ENCODE data around the gene SYTL4. TPM values are rescaled to one million over a fixed set of nuclear protein-coding genes. Genes with fewer than 3 reads are reported as not detected.
"Not testable (repeated sequence)": the region's sequence is repeated elsewhere in the genome, so short reads cannot be mapped to it uniquely, and the experiment has no call there.

Gene SYTL4
- not detected for total RNA-seq
- not detected for polyA plus RNA-seq

- no peak within 1 kb of the TSS for H3K27ac ChIP-seq (ENCODE audit: low read depth, low read length)
- H3K4me1 ChIP-seq (ENCODE audit: insufficient read depth, low read length), result no peaks in the 10 kb centered on the region
- Mint-ChIP-seq H3K4me3 (peak within 1 kb of the TSS in 2 of 7 donors; percentile 21 to 51), H3K27me3 (peaks cover 34 to 45% of the 10 kb centered on the region in 2 donors), H3K36me3 (no peaks in the 10 kb centered on the region), H3K27ac (no peak within 1 kb of the TSS), H3K4me1 (peaks cover 0 to 3% (median 0%) of the 10 kb centered on the region in 3 donors), H3K9me3 (peaks cover 0 to 2% (median 0%) of the 10 kb centered on the region in 5 donors)
- CTCF ChIA-PET, result no interaction called here
- POLR2A ChIA-PET, result no interaction called here
- H3K36me3 ChIP-seq (ENCODE audit: insufficient read depth, low read length), result no peaks in the 10 kb centered on the region
- H3K4me3 ChIP-seq (ENCODE audit: low read length), result no peak within 1 kb of the TSS
- H3K27me3 ChIP-seq (ENCODE audit: insufficient read depth, low read length, poor library complexity, severe bottlenecking), result no peaks in the 10 kb centered on the region
- no peak for DNase-seq
- no peaks in the 10 kb centered on the region for H3K9me3 ChIP-seq (ENCODE audit: low read length)
Observed at GRCh38 chrX:100731441-100732281, at the start of gene SYTL4. Gene SYTL4, minus strand, starts transcription at chrX:100732121. Its CDS starts 30,084 bp downstream, at chrX:100702037.

GRCh38 chrX:100769439-100769838, 37.5 kb upstream of the SYTL4 start:
- H3K9me3 ChIP-seq (ENCODE audit: low read length); H3K4me3 ChIP-seq (ENCODE audit: low read length); DNase-seq; H3K4me1 ChIP-seq (ENCODE audit: insufficient read depth, low read length); H3K9me3 Mint-ChIP-seq; H3K4me1 Mint-ChIP-seq; H3K27ac ChIP-seq (ENCODE audit: low read depth, low read length); H3K4me3 Mint-ChIP-seq; H3K27ac Mint-ChIP-seq; POLR2A ChIA-PET; H3K27me3 ChIP-seq (ENCODE audit: insufficient read depth, low read length, poor library complexity, severe bottlenecking); H3K36me3 ChIP-seq (ENCODE audit: insufficient read depth, low read length); H3K36me3 Mint-ChIP-seq: not testable (repeated sequence)
- CTCF ChIA-PET, result interaction anchor here (1.2 to 1.7 kb wide), 4 partner anchors 9 to 58 kb away, joined by 3 to 10 read pairs (median 5); no protein-coding TSS in a partner anchor
- H3K27me3 Mint-ChIP-seq, result peaks cover 4 to 10% of the 10 kb centered on the region in 2 donors

GRCh38 chrX:100768679-100769338, 36.9 kb upstream of the SYTL4 start:
- DNase-seq, result peak; percentile 69 to 85 (median 73)
- H3K27me3 ChIP-seq (ENCODE audit: insufficient read depth, low read length, poor library complexity, severe bottlenecking), result no peaks in the 10 kb centered on the region
- H3K36me3 ChIP-seq (ENCODE audit: insufficient read depth, low read length), result no peaks in the 10 kb centered on the region
- H3K4me1 ChIP-seq (ENCODE audit: insufficient read depth, low read length), result no peaks in the 10 kb centered on the region
- no peak overlapping the region for H3K4me3 ChIP-seq (ENCODE audit: low read length)
- H3K27ac Mint-ChIP-seq, result no peak overlapping the region
- peaks cover 4 to 5% of the 10 kb centered on the region in 2 donors for H3K27me3 Mint-ChIP-seq
- no peaks in the 10 kb centered on the region for H3K9me3 ChIP-seq (ENCODE audit: low read length)
- no peak overlapping the region for H3K27ac ChIP-seq (ENCODE audit: low read depth, low read length)
- no peak overlapping the region for H3K4me3 Mint-ChIP-seq
- ChIA-PET CTCF (interaction anchor here (0.6 to 1.7 kb wide), 13 partner anchors 9 to 258 kb away, joined by 3 to 10 read pairs (median 3); no protein-coding TSS in a partner anchor), POLR2A (no interaction called here)
- no peaks in the 10 kb centered on the region for H3K4me1 Mint-ChIP-seq
- no peaks in the 10 kb centered on the region for H3K9me3 Mint-ChIP-seq
- no peaks in the 10 kb centered on the region for H3K36me3 Mint-ChIP-seq

GRCh38 chrX:100750883-100751282, 19.0 kb upstream of the SYTL4 start:
- no peaks in the 10 kb centered on the region for H3K4me1 ChIP-seq (ENCODE audit: insufficient read depth, low read length)
- CTCF ChIA-PET, result interaction anchor here (1.3 kb wide), 1 partner anchor 18 kb away, joined by 3 read pairs; no protein-coding TSS in a partner anchor
- H3K27me3 Mint-ChIP-seq, result peaks cover 26 to 28% of the 10 kb centered on the region in 2 donors

GRCh38 chrX:100748108-100748507, 16.2 kb upstream of the SYTL4 start:
- Mint-ChIP-seq H3K9me3 (no peaks in the 10 kb centered on the region), H3K4me1 (no peaks in the 10 kb centered on the region), H3K27ac (no peak overlapping the region), H3K4me3 (no peak overlapping the region), H3K36me3 (no peaks in the 10 kb centered on the region), H3K27me3 (peaks cover 19 to 24% of the 10 kb centered on the region in 2 donors)
- H3K4me1 ChIP-seq (ENCODE audit: insufficient read depth, low read length), result no peaks in the 10 kb centered on the region
- H3K4me3 ChIP-seq (ENCODE audit: low read length), result no peak overlapping the region
- no peaks in the 10 kb centered on the region for H3K9me3 ChIP-seq (ENCODE audit: low read length)
- H3K36me3 ChIP-seq (ENCODE audit: insufficient read depth, low read length), result no peaks in the 10 kb centered on the region
- no peak overlapping the region for H3K27ac ChIP-seq (ENCODE audit: low read depth, low read length)
- no peaks in the 10 kb centered on the region for H3K27me3 ChIP-seq (ENCODE audit: insufficient read depth, low read length, poor library complexity, severe bottlenecking)
- no peak for DNase-seq
- CTCF ChIA-PET, result no interaction called here
- POLR2A ChIA-PET, result no interaction called here

More at GRCh38 chrX:100750883-100751282, 19.0 kb upstream of the SYTL4 start:
- H3K27ac Mint-ChIP-seq, result no peak overlapping the region
- H3K36me3 Mint-ChIP-seq, result no peaks in the 10 kb centered on the region
- no peak for DNase-seq
- Histone ChIP-seq H3K27me3 (ENCODE audit: insufficient read depth, low read length, poor library complexity, severe bottlenecking) (no peaks in the 10 kb centered on the region), H3K9me3 (ENCODE audit: low read length) (no peaks in the 10 kb centered on the region), H3K4me3 (ENCODE audit: low read length) (no peak overlapping the region), H3K36me3 (ENCODE audit: insufficient read depth, low read length) (no peaks in the 10 kb centered on the region), H3K27ac (ENCODE audit: low read depth, low read length) (no peak overlapping the region)
- no peak overlapping the region for H3K4me3 Mint-ChIP-seq
- H3K9me3 Mint-ChIP-seq, result peaks cover 0 to 1% (median 0%) of the 10 kb centered on the region in 5 donors
- H3K4me1 Mint-ChIP-seq, result no peaks in the 10 kb centered on the region
- POLR2A ChIA-PET, result no interaction called here

- no peak for DNase-seq
- H3K36me3 ChIP-seq (ENCODE audit: insufficient read depth, low read length), result no peaks in the 10 kb centered on the region
- no peaks in the 10 kb centered on the region for H3K27me3 ChIP-seq (ENCODE audit: insufficient read depth, low read length, poor library complexity, severe bottlenecking)
- Mint-ChIP-seq H3K9me3 (no peaks in the 10 kb centered on the region), H3K27me3 (peaks cover 16 to 24% of the 10 kb centered on the region in 2 donors), H3K4me1 (no peaks in the 10 kb centered on the region), H3K36me3 (no peaks in the 10 kb centered on the region), H3K27ac (no peak overlapping the region), H3K4me3 (no peak overlapping the region)
- no peak overlapping the region for H3K27ac ChIP-seq (ENCODE audit: low read depth, low read length)
- no peaks in the 10 kb centered on the region for H3K9me3 ChIP-seq (ENCODE audit: low read length)
- H3K4me3 ChIP-seq (ENCODE audit: low read length), result no peak overlapping the region
- H3K4me1 ChIP-seq (ENCODE audit: insufficient read depth, low read length), result no peaks in the 10 kb centered on the region
- CTCF ChIA-PET, result no interaction called here
- POLR2A ChIA-PET, result no interaction called here
Observed at GRCh38 chrX:100747703-100748102, 15.8 kb upstream of the SYTL4 start.

- Histone ChIP-seq H3K27ac (ENCODE audit: low read depth, low read length) (no peak overlapping the region), H3K4me1 (ENCODE audit: insufficient read depth, low read length) (no peaks in the 10 kb centered on the region), H3K27me3 (ENCODE audit: insufficient read depth, low read length, poor library complexity, severe bottlenecking) (no peaks in the 10 kb centered on the region), H3K4me3 (ENCODE audit: low read length) (no peak overlapping the region), H3K9me3 (ENCODE audit: low read length) (no peaks in the 10 kb centered on the region), H3K36me3 (ENCODE audit: insufficient read depth, low read length) (no peaks in the 10 kb centered on the region)
- H3K36me3 Mint-ChIP-seq, result no peaks in the 10 kb centered on the region
- H3K9me3 Mint-ChIP-seq, result no peaks in the 10 kb centered on the region
- H3K4me1 Mint-ChIP-seq, result no peaks in the 10 kb centered on the region
- no peak overlapping the region for H3K27ac Mint-ChIP-seq
- ChIA-PET CTCF (no interaction called here), POLR2A (no interaction called here)
- H3K4me3 Mint-ChIP-seq, result no peak overlapping the region
- DNase-seq, result no peak
- H3K27me3 Mint-ChIP-seq, result peaks cover 16 to 20% of the 10 kb centered on the region in 2 donors
Observed at GRCh38 chrX:100747090-100747489, 15.2 kb upstream of the SYTL4 start.

- DNase-seq, result no peak
- no peaks in the 10 kb centered on the region for H3K4me1 ChIP-seq (ENCODE audit: insufficient read depth, low read length)
- Mint-ChIP-seq H3K27ac (no peak overlapping the region), H3K9me3 (no peaks in the 10 kb centered on the region), H3K36me3 (no peaks in the 10 kb centered on the region), H3K4me3 (no peak overlapping the region), H3K4me1 (no peaks in the 10 kb centered on the region), H3K27me3 (peaks cover 6 to 11% of the 10 kb centered on the region in 2 donors)
- no peaks in the 10 kb centered on the region for H3K36me3 ChIP-seq (ENCODE audit: insufficient read depth, low read length)
- H3K4me3 ChIP-seq (ENCODE audit: low read length), result no peak overlapping the region
- ChIA-PET POLR2A (no interaction called here), CTCF (no interaction called here)
- H3K27ac ChIP-seq (ENCODE audit: low read depth, low read length), result no peak overlapping the region
- no peaks in the 10 kb centered on the region for H3K9me3 ChIP-seq (ENCODE audit: low read length)
- H3K27me3 ChIP-seq (ENCODE audit: insufficient read depth, low read length, poor library complexity, severe bottlenecking), result no peaks in the 10 kb centered on the region
Observed at GRCh38 chrX:100745806-100746537, 14.1 kb upstream of the SYTL4 start.
